ENCODE results near the gene MOV10L1. TPM values are rescaled to one million over a fixed set of nuclear protein-coding genes. Genes with fewer than 3 reads are reported as not detected.

Gene MOV10L1
- total RNA-seq, 1 donor from 2014 or later: 1.1 TPM

DNA sequence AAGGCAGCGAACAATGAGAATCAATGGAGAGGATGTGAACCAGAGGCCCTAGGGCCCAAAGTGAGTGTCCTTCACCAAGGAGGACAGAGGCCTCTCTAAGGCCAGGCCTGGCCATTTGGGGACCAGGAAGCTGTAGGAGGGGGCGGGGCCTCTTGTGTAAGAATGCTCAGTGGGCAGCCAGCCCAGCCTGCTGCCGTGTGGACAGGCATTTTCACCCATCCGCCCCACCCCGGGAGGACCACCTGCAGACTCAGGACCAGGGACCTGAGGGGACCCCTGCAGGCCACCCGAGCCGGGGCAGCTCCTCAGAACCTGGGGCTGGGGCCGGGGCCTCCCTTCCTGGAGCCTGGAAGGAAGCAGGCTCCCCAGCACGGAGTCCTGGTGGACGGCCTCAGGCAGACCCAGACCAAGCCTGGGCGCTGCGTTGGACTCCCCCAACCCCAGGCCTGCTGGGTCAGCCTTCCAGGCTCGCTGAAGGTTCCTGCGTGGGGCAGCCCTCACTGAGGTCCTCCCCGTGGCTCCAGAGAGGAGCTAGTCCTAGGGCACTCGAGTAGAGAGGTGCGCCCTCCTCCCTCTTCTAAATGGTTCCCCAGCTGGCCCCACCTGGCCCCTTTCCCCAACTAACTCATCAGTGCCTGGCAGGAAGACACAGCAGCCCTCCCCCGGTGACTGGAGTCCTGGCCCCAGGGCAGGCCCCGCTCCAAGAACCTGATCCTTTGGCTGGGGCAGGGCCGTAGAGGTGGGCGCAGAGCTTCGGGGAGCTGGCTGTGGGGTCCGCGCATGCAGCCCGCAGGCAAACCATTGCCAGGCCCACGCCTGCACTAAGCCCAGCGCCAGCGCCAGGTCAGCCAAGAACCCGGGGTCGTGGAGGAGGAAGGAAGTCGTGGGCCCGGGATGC is 94.4 kb downstream of the MOV10L1 start:
- Mint-ChIP-seq H3K9me3 (ENCODE audit: low read depth) (no peaks in the 10 kb centered on the region), H3K4me1 (ENCODE audit: low read depth) (peaks cover 13% of the 10 kb centered on the region), H3K36me3 (ENCODE audit: low read depth) (no peaks in the 10 kb centered on the region), H3K27ac (ENCODE audit: unreplicated experiment) (no peak overlapping the region), H3K4me3 (ENCODE audit: unreplicated experiment) (no peak overlapping the region), H3K27me3 (ENCODE audit: low read depth) (no peaks in the 10 kb centered on the region)
- no peak for DNase-seq (ENCODE audit: low spot score)
- TF ChIP-seq, protein P1, sequence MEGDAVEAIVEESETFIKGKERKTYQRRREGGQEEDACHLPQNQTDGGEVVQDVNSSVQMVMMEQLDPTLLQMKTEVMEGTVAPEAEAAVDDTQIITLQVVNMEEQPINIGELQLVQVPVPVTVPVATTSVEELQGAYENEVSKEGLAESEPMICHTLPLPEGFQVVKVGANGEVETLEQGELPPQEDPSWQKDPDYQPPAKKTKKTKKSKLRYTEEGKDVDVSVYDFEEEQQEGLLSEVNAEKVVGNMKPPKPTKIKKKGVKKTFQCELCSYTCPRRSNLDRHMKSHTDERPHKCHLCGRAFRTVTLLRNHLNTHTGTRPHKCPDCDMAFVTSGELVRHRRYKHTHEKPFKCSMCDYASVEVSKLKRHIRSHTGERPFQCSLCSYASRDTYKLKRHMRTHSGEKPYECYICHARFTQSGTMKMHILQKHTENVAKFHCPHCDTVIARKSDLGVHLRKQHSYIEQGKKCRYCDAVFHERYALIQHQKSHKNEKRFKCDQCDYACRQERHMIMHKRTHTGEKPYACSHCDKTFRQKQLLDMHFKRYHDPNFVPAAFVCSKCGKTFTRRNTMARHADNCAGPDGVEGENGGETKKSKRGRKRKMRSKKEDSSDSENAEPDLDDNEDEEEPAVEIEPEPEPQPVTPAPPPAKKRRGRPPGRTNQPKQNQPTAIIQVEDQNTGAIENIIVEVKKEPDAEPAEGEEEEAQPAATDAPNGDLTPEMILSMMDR (IDR thresholded peaks at IDR 0.05): peak; percentile 22

DNA sequence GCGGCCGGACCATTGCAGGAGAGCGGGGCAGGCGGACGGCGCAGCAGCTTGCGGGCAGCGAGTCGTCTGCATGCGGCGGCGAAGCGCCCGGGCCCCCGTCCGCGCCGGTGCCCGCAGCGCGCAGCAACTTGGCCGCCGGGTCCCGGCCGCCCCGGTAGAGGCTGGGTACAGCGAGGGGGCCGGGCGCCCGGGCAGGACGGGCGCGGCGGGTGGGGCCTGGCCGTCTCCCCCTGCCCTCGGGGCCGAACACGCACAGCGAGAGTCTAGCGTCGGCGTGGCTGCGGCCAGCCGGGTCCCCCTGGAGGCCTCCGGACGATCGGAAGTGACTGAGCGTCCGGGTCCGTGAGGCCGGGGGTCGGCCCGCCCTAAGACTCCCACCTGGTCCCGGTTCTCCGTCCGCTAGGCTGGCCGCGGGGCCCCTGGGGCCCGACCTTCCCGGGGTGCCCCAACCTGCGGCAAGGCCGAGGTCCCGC is 95.1 kb downstream of the MOV10L1 start:
- TF ChIP-seq, protein P1 (IDR thresholded peaks at IDR 0.05): no peak
- no peak for DNase-seq (ENCODE audit: low spot score)
- Mint-ChIP-seq H3K9me3 (ENCODE audit: low read depth) (no peaks in the 10 kb centered on the region), H3K36me3 (ENCODE audit: low read depth) (no peaks in the 10 kb centered on the region), H3K4me1 (ENCODE audit: low read depth) (peaks cover 20% of the 10 kb centered on the region), H3K27ac (ENCODE audit: unreplicated experiment) (no peak overlapping the region), H3K4me3 (ENCODE audit: unreplicated experiment) (no peak overlapping the region), H3K27me3 (ENCODE audit: low read depth) (no peaks in the 10 kb centered on the region)

DNA sequence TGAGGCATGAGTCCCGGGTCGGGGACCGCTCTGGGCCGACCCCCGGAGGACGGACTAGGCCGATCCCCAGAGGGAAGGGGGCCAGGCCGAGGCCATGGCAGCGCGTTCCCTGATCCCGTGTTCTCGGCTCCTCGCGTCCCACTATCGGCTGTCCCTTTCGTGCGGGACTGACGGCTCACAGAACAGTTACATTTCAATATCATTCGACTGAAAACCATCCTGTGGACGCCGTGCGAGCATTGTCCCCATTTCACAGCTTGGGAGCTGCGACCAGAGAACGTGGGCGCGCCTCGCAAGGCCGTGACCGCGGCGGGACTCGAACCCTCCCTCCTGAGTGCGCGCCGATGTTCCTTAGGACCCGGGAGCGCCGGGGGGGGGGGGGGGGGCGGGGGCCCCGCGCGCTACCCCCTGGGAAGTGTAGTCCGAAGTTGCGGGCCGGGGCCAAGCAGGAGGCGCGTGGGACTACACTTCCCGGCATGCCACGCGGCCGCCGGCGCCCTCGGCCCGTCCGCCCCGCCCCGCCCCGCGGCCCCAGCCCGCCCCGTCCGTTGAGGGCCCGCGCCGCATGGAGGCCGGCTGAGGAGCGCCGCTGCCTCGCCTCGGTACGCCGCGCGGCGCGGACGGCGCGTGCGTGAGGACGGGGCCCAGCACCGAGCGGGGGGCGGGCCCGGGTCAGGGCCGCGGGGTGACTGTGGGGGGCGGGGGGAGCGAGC is 95.7 kb downstream of the MOV10L1 start, which contains the start of gene TRABD:
TRABD (plus strand) TSS at position 539 of the 713 bp plus-strand sequence. CDS start 7,148 bp downstream, outside the sequence.
- no peaks in the 10 kb centered on the region for H3K9me3 Mint-ChIP-seq (ENCODE audit: low read depth)
- H3K27ac Mint-ChIP-seq (ENCODE audit: unreplicated experiment): peak within 1 kb of the TSS; percentile 77
- no peak for DNase-seq (ENCODE audit: low spot score)
- TF ChIP-seq, protein P1 (IDR thresholded peaks at IDR 0.05): no peak
- H3K4me1 Mint-ChIP-seq (ENCODE audit: low read depth): peaks cover 21% of the 10 kb centered on the region
- H3K4me3 Mint-ChIP-seq (ENCODE audit: unreplicated experiment): peak within 1 kb of the TSS; percentile 86
- no peaks in the 10 kb centered on the region for H3K27me3 Mint-ChIP-seq (ENCODE audit: low read depth)
- H3K36me3 Mint-ChIP-seq (ENCODE audit: low read depth): no peaks in the 10 kb centered on the region

DNA sequence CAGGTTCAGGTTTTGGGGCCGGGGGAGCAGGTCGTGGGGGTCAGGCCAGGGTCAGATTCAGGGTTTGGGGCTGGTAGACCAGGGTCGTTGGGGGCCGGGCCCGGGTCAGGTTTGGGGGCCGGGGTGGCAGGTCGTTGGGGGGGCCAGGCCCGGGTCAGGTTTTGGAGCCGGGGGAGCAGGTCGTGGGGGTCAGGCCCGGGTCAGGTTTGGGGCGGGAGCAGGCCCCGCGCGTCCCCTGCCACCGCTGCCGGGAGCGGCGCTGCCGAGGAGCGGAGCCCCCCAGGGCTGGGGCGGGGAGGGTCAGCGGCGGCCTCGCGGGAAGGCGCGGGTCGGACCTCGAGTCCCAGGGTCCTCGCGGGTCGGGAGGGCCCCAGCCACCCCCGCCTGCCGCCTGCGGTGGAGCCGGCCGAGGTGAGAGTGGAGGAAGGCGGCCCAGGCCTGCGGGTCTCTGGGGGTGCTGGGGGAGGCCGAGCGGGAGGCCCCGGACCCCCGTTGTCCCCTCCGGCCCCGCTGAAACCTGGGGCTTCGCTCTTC is 96.4 kb downstream of the MOV10L1 start:
- peaks cover 23% of the 10 kb centered on the region for H3K4me1 Mint-ChIP-seq (ENCODE audit: low read depth)
- peak overlapping the region; percentile 86 for H3K4me3 Mint-ChIP-seq (ENCODE audit: unreplicated experiment)

More for the DNA sequence above, 96.4 kb downstream of the MOV10L1 start:
- Mint-ChIP-seq H3K27me3 (ENCODE audit: low read depth) (no peaks in the 10 kb centered on the region), H3K9me3 (ENCODE audit: low read depth) (no peaks in the 10 kb centered on the region), H3K36me3 (ENCODE audit: low read depth) (no peaks in the 10 kb centered on the region), H3K27ac (ENCODE audit: unreplicated experiment) (no peak overlapping the region)
- TF ChIP-seq, protein P1 (IDR thresholded peaks at IDR 0.05): peak; percentile 13
- no peak for DNase-seq (ENCODE audit: low spot score)
